HEK293 (cell line): ENCODE measurements around the gene POLK.

Experiments
- CTCF ChIA-PET: fragments of 350-600 bp; formaldehyde crosslinking; extraction: SDS; loops from one replicate; lab custom pipeline; 2021; ENCODE audit warnings: antibody characterized with exemption; lab: Yijun Ruan, JAX
- POLR2A ChIA-PET: fragments of 300-600 bp; formaldehyde crosslinking; extraction: SDS; loops from one replicate; lab custom pipeline; 2020; ENCODE audit warnings: antibody characterized with exemption, inconsistent platforms; lab: Yijun Ruan, JAX
- H3K27ac ChIP-seq: fragments of 200-500 bp; sonication (Bioruptor generic); 2 replicates; pipeline ENCODE4 v1.5.1; 2014; ENCODE audit warnings: low read depth, low read length, control low read depth, inconsistent platforms; ENCODE audit errors: extremely low read depth
- H3K36me3 ChIP-seq, 2 experiments: fragments of 200-500 bp in 1 of 2; sonication (Bioruptor generic) in 1 of 2; 1 replicate in 1 of 2; 2 replicates in 1 of 2; pipeline ENCODE4 v1.5.1; 2014 to 2017; ENCODE audit warnings: inconsistent platforms in 2 of 2, low read length in 2 of 2; ENCODE audit not compliant: control insufficient read depth in 2 of 2, insufficient read depth in 1 of 2
- H3K4me1 ChIP-seq: fragments of 200-500 bp; sonication (Bioruptor generic); 2 replicates; pipeline ENCODE4 v1.5.1; 2014; ENCODE audit warnings: mild to moderate bottlenecking, low read length, inconsistent platforms; ENCODE audit not compliant: control insufficient read depth, insufficient read depth
- H3K4me3 ChIP-seq: 2 replicates; pipeline ENCODE4 v1.5.1; 2011; ENCODE audit warnings: low read depth, mild to moderate bottlenecking, control low read depth, low read length, moderate library complexity
- H3K9me3 ChIP-seq: fragments of 200-500 bp; sonication (Bioruptor generic); 2 replicates; pipeline ENCODE4 v1.5.1; 2014; ENCODE audit warnings: low read depth, low read length, inconsistent platforms; ENCODE audit not compliant: control insufficient read depth, insufficient read depth
- BCL11B ChIP-seq: fragments of 450-650 bp; formaldehyde crosslinking; IDR thresholded peaks from 2 replicates; pipeline ENCODE4 v1.5.1; 2016; ENCODE audit warnings: low read depth, missing biosample characterization, missing genetic modification characterization
- HOXD13 ChIP-seq: sonication (generic); formaldehyde crosslinking; IDR thresholded peaks from 2 replicates; pipeline ENCODE4 v1.8.0; 2022; ENCODE audit warnings: missing genetic modification reagents, borderline replicate concordance
- KLF9 ChIP-seq: fragments of 450-650 bp; formaldehyde crosslinking; IDR thresholded peaks from 2 replicates; pipeline ENCODE4 v1.5.1; 2016; ENCODE audit warnings: missing biosample characterization, missing genetic modification characterization, low read depth
- MYNN ChIP-seq: fragments of 450-650 bp; formaldehyde crosslinking; IDR thresholded peaks from 2 replicates; pipeline ENCODE4 v1.5.1; 2016; ENCODE audit warnings: missing biosample characterization, missing genetic modification characterization, borderline replicate concordance
- PRDM1 ChIP-seq: fragments of 450-650 bp; formaldehyde crosslinking; IDR thresholded peaks from 2 replicates; pipeline ENCODE4; 2016; ENCODE audit warnings: missing biosample characterization, missing genetic modification characterization
- YY1 ChIP-seq: fragments of 450-650 bp; formaldehyde crosslinking; IDR thresholded peaks from 2 replicates; pipeline ENCODE4 v1.5.1; 2018; ENCODE audit warnings: missing biosample characterization, missing genetic modification characterization
- YY2 ChIP-seq: fragments of 450-650 bp; formaldehyde crosslinking; IDR thresholded peaks from 2 replicates; pipeline ENCODE4 v1.5.1; 2016; ENCODE audit warnings: missing biosample characterization, missing genetic modification characterization
- ZFP3 ChIP-seq: fragments of 450-650 bp; formaldehyde crosslinking; IDR thresholded peaks from 2 replicates; pipeline ENCODE4 v1.5.1; 2016; ENCODE audit warnings: low read depth, missing biosample characterization, missing genetic modification characterization
- ZNF121 ChIP-seq: fragments of 450-650 bp; formaldehyde crosslinking; IDR thresholded peaks from 2 replicates; pipeline ENCODE4 v1.5.1; 2016; ENCODE audit warnings: missing biosample characterization, missing genetic modification characterization
- ZNF169 ChIP-seq: fragments of 450-650 bp; formaldehyde crosslinking; IDR thresholded peaks from 2 replicates; pipeline ENCODE4 v1.5.1; 2016; ENCODE audit warnings: missing biosample characterization, missing genetic modification characterization
- ZNF174 ChIP-seq: fragments of 450-650 bp; formaldehyde crosslinking; IDR thresholded peaks from 2 replicates; pipeline ENCODE4 v1.5.0; 2017; ENCODE audit warnings: missing biosample characterization, mild to moderate bottlenecking, missing genetic modification characterization
- ZNF2 ChIP-seq: fragments of 450-650 bp; formaldehyde crosslinking; IDR thresholded peaks from 2 replicates; pipeline ENCODE4 v1.5.1; 2016; ENCODE audit warnings: missing biosample characterization, missing genetic modification characterization
- ZNF211 ChIP-seq: fragments of 450-650 bp; formaldehyde crosslinking; IDR thresholded peaks from 2 replicates; pipeline ENCODE4 v1.5.1; 2016; ENCODE audit warnings: low read depth, missing biosample characterization, missing genetic modification characterization
- ZNF214 ChIP-seq: fragments of 450-650 bp; formaldehyde crosslinking; IDR thresholded peaks from 2 replicates; pipeline ENCODE4 v1.5.1; 2017; ENCODE audit warnings: missing biosample characterization, mild to moderate bottlenecking, missing genetic modification characterization, borderline replicate concordance
- ZNF248 ChIP-seq: fragments of 450-650 bp; formaldehyde crosslinking; IDR thresholded peaks from 2 replicates; pipeline ENCODE4 v1.5.1; 2017; ENCODE audit warnings: missing biosample characterization, missing genetic modification characterization
- ZNF324 ChIP-seq: fragments of 450-650 bp; formaldehyde crosslinking; IDR thresholded peaks from 2 replicates; pipeline ENCODE4 v1.5.1; 2016; ENCODE audit warnings: missing biosample characterization, missing genetic modification characterization
- ZNF341 ChIP-seq: fragments of 450-650 bp; formaldehyde crosslinking; IDR thresholded peaks from 2 replicates; pipeline ENCODE4; 2016; ENCODE audit warnings: low read depth, missing biosample characterization, missing genetic modification characterization
- ZNF366 ChIP-seq: fragments of 450-650 bp; formaldehyde crosslinking; conservative IDR thresholded peaks from 2 replicates; pipeline ENCODE4 v1.5.1; 2016; ENCODE audit warnings: missing biosample characterization, missing genetic modification characterization
- ZNF391 ChIP-seq: fragments of 450-650 bp; formaldehyde crosslinking; IDR thresholded peaks from 2 replicates; pipeline ENCODE4 v1.5.1; 2016; ENCODE audit warnings: low read depth, missing biosample characterization, missing genetic modification characterization, borderline replicate concordance
- ZNF473 ChIP-seq: fragments of 450-650 bp; formaldehyde crosslinking; IDR thresholded peaks from 2 replicates; pipeline ENCODE4 v1.5.1; 2017; ENCODE audit warnings: missing biosample characterization, missing genetic modification characterization
- ZNF501 ChIP-seq: fragments of 450-650 bp; formaldehyde crosslinking; IDR thresholded peaks from 2 replicates; pipeline ENCODE4 v1.5.1; 2016; ENCODE audit warnings: missing biosample characterization, missing genetic modification characterization
- ZNF514 ChIP-seq: fragments of 450-650 bp; formaldehyde crosslinking; IDR thresholded peaks from 2 replicates; pipeline ENCODE4 v1.5.1; 2016; ENCODE audit warnings: missing biosample characterization, missing genetic modification characterization
- ZNF561 ChIP-seq: fragments of 450-650 bp; IDR thresholded peaks from 2 replicates; pipeline ENCODE4 v1.5.1; 2018; ENCODE audit warnings: missing biosample characterization, missing genetic modification characterization, borderline replicate concordance
- ZNF701 ChIP-seq: fragments of 450-650 bp; formaldehyde crosslinking; IDR thresholded peaks from 2 replicates; pipeline ENCODE4 v1.5.1; 2016; ENCODE audit warnings: missing biosample characterization, missing genetic modification characterization
- ZNF76 ChIP-seq: fragments of 450-650 bp; formaldehyde crosslinking; IDR thresholded peaks from 2 replicates; pipeline ENCODE4; 2016; ENCODE audit warnings: low read depth, missing biosample characterization, missing genetic modification characterization, borderline replicate concordance
- ZNF791 ChIP-seq: fragments of 450-650 bp; formaldehyde crosslinking; IDR thresholded peaks from 2 replicates; pipeline ENCODE4 v1.5.1; 2016; ENCODE audit warnings: missing biosample characterization, missing genetic modification characterization
- ZNF792 ChIP-seq: fragments of 450-650 bp; formaldehyde crosslinking; IDR thresholded peaks from 2 replicates; pipeline ENCODE4 v1.5.1; 2016; ENCODE audit warnings: missing biosample characterization, missing genetic modification characterization
- ZNF843 ChIP-seq: fragments of 450-650 bp; formaldehyde crosslinking; IDR thresholded peaks from 2 replicates; pipeline ENCODE4 v1.5.1; 2016; ENCODE audit warnings: missing biosample characterization, missing genetic modification characterization
- TF ChIP-seq, protein P1 (sequence below): fragments of 450-650 bp; formaldehyde crosslinking; IDR thresholded peaks from 2 replicates; pipeline ENCODE4 v1.5.1; 2016; ENCODE audit warnings: missing biosample characterization, missing genetic modification characterization
- TF ChIP-seq, protein P2 (sequence below): fragments of 450-650 bp; formaldehyde crosslinking; IDR thresholded peaks from 2 replicates; pipeline ENCODE4 v1.5.1; 2017; ENCODE audit warnings: missing biosample characterization, missing genetic modification characterization
- TF ChIP-seq, protein P3 (sequence below): fragments of 450-650 bp; formaldehyde crosslinking; IDR thresholded peaks from 2 replicates; pipeline ENCODE4 v1.5.1; 2016; ENCODE audit warnings: missing biosample characterization, missing genetic modification characterization

The POLK gene

DNA sequence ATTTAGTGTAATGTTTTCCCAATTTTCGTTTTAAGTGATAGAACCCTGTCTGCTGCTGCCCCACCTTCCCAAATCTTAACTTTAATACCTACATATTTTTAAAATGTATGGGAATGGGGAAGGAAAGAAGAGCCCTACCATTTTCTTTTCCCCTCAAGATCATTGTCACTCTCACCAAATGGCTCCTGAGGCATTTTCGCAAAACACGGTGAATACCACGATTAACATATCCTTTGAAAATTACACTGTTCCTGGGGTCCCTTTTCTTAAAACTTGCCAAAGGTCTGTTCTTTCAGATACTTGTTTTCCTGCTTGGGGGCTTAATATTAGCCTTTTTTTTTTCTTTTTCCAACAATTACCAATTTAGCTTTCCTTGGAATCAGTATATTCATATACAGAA is 36.3 kb upstream of the POLK start (continued):
- TF ChIP-seq ZNF211 (tag by site-specific recombination) (no peak), ZNF561 (tag by site-specific recombination) (no peak), YY1 (tag by site-specific recombination) (no peak), ZNF169 (tag by site-specific recombination) (no peak), ZNF324 (tag by site-specific recombination) (no peak), ZNF248 (tag by site-specific recombination) (no peak), ZNF121 (no peak), MYNN (no peak), ZNF214 (tag by site-specific recombination) (no peak), ZNF366 (no peak), ZNF2 (tag by site-specific recombination) (no peak), ZNF514 (tag by site-specific recombination) (no peak), ZNF843 (tag by site-specific recombination) (no peak)
- TF ChIP-seq, protein P1, sequence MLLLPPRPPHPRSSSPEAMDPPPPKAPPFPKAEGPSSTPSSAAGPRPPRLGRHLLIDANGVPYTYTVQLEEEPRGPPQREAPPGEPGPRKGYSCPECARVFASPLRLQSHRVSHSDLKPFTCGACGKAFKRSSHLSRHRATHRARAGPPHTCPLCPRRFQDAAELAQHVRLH (tag by site-specific recombination), result no peak
- TF ChIP-seq, protein P2, sequence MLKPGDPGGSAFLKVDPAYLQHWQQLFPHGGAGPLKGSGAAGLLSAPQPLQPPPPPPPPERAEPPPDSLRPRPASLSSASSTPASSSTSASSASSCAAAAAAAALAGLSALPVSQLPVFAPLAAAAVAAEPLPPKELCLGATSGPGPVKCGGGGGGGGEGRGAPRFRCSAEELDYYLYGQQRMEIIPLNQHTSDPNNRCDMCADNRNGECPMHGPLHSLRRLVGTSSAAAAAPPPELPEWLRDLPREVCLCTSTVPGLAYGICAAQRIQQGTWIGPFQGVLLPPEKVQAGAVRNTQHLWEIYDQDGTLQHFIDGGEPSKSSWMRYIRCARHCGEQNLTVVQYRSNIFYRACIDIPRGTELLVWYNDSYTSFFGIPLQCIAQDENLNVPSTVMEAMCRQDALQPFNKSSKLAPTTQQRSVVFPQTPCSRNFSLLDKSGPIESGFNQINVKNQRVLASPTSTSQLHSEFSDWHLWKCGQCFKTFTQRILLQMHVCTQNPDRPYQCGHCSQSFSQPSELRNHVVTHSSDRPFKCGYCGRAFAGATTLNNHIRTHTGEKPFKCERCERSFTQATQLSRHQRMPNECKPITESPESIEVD (tag by site-specific recombination), result no peak

DNA sequence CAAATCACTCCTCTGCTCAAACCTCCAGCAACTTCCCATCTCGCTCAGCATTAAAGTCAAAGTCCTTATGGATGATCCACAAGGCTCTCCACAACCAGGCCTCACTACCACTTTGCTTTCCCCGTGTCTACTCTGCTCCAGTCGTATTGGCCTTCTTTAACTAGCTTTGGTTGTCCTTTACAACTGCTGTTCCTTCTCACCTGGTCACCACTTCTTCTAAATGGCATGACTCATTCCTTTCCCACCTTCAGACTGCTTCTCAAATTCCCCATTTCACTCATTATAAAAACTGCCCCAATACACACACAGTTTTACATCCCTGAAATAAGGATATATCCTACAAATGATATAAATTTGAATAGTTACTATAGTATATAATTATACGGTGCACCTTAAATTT is 30.7 kb upstream of the POLK start:
- TF ChIP-seq YY2 (tag by site-specific recombination) (no peak), HOXD13 (no peak), ZNF501 (tag by site-specific recombination) (no peak), ZNF473 (no peak)
- no peaks in the 10 kb centered on the region for H3K9me3 ChIP-seq
- H3K27ac ChIP-seq, result no peak overlapping the region
- H3K4me1 ChIP-seq, result no peaks in the 10 kb centered on the region; the same call in 1 of the 2 replicates
- no peaks in the 10 kb centered on the region for H3K36me3 ChIP-seq
- POLR2A ChIA-PET, result no interaction called here
- no peak overlapping the region for H3K4me3 ChIP-seq
- CTCF ChIA-PET, result no interaction called here

DNA sequence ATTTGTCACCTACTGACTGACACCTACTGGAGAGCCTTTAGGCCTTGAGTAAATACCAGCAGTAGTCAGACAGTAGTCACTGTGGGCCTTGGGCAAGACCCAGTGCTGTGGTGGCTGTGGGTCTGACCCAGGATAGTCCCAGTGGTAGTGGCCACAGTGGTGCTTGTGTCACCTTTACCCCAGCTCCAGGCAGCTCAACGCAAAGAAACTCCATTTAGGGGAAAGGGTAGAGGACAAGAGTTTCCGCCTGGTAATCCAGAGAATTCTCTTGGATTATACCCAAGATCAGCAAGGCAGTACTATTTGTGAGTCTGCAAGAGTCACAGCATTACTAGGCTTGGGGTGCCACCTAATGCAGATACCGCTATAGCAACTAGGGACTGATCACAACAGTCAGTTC is 29.2 kb upstream of the POLK start:
- ChIA-PET POLR2A (no interaction called here), CTCF (no interaction called here)
- Histone ChIP-seq H3K4me3 (no peak overlapping the region), H3K36me3 (no peaks in the 10 kb centered on the region), H3K4me1 (no peaks in the 10 kb centered on the region; the same call in 1 of the 2 replicates), H3K27ac (no peak overlapping the region), H3K9me3 (no peaks in the 10 kb centered on the region)
- TF ChIP-seq ZNF391 (tag by site-specific recombination) (no peak), ZNF341 (tag by site-specific recombination) (no peak), ZNF843 (tag by site-specific recombination) (no peak), KLF9 (tag by site-specific recombination) (no peak), ZNF792 (no peak), ZNF76 (no peak), ZFP3 (no peak), ZNF174 (tag by site-specific recombination) (no peak), ZNF791 (no peak), ZNF701 (tag by site-specific recombination) (no peak), PRDM1 (tag by site-specific recombination) (no peak), BCL11B (tag by site-specific recombination) (no peak)
- TF ChIP-seq, protein P3, sequence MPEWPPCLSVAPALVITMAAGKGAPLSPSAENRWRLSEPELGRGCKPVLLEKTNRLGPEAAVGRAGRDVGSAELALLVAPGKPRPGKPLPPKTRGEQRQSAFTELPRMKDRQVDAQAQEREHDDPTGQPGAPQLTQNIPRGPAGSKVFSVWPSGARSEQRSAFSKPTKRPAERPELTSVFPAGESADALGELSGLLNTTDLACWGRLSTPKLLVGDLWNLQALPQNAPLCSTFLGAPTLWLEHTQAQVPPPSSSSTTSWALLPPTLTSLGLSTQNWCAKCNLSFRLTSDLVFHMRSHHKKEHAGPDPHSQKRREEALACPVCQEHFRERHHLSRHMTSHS, result no peak
